ENCODE results near the gene SFI1. TPM values are rescaled to one million over a fixed set of nuclear protein-coding genes. Genes with fewer than 3 reads are reported as not detected.
A peak's percentile ranks its signal among the peaks of the same experiment; 100 is the strongest.

The SFI1 gene
- total RNA-seq, 2 donors from 2014 or later = 42.0 to 52.6 TPM

DNA sequence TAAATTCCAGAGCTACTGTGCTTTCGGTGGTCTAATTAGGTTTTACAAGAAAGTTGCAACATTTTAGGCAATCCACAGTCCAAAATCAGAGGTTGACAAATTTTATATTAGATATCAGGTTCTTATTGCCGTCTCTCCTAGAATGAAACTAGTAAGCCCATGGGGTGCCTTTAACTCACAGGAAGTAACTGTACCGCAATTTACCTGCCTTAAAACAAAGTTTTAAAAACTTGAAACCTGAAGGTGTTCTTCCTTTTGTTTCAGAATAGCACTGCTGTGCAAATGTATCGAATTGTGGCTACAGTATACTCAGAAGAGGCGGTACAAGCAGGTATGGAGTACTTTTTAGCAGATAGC, 88.4 kb downstream of the SFI1 start:
- no peak overlapping the region for H3K9ac ChIP-seq (ENCODE audit: extremely low read depth, low read length, poor library complexity, severe bottlenecking)
- H3K4me1 Mint-ChIP-seq = peaks cover 4% of the 10 kb centered on the region
- H3K4me1 ChIP-seq (ENCODE audit: control insufficient read depth, insufficient read depth, low read length) = no peaks in the 10 kb centered on the region
- H3K36me3 Mint-ChIP-seq (ENCODE audit: low read depth) = peaks cover 27% of the 10 kb centered on the region
- no peak overlapping the region for H3K27ac Mint-ChIP-seq
- TF ChIP-seq, protein P1, sequence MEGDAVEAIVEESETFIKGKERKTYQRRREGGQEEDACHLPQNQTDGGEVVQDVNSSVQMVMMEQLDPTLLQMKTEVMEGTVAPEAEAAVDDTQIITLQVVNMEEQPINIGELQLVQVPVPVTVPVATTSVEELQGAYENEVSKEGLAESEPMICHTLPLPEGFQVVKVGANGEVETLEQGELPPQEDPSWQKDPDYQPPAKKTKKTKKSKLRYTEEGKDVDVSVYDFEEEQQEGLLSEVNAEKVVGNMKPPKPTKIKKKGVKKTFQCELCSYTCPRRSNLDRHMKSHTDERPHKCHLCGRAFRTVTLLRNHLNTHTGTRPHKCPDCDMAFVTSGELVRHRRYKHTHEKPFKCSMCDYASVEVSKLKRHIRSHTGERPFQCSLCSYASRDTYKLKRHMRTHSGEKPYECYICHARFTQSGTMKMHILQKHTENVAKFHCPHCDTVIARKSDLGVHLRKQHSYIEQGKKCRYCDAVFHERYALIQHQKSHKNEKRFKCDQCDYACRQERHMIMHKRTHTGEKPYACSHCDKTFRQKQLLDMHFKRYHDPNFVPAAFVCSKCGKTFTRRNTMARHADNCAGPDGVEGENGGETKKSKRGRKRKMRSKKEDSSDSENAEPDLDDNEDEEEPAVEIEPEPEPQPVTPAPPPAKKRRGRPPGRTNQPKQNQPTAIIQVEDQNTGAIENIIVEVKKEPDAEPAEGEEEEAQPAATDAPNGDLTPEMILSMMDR (conservative IDR thresholded peaks at IDR 0.05) = no peak
- no peak overlapping the region for H3K4me3 Mint-ChIP-seq
- no peaks in the 10 kb centered on the region for H3K9me3 ChIP-seq (ENCODE audit: control insufficient read depth, low read length)
- H3K4me3 ChIP-seq (ENCODE audit: low read length) = no peak overlapping the region
- H3K36me3 ChIP-seq (ENCODE audit: control insufficient read depth, insufficient read depth, low read length) = peaks cover 6% of the 10 kb centered on the region
- H3K27ac ChIP-seq (ENCODE audit: low read depth, low read length) = no peak overlapping the region
- H3K27me3 ChIP-seq (ENCODE audit: control insufficient read depth, insufficient read depth, low read length, poor library complexity, severe bottlenecking) = no peaks in the 10 kb centered on the region
- no peaks in the 10 kb centered on the region for H3K9me3 Mint-ChIP-seq
- no peak for DNase-seq
- no peaks in the 10 kb centered on the region for H3K27me3 Mint-ChIP-seq (ENCODE audit: insufficient read depth)
- WGBS, 2 experiments (ENCODE audit: insufficient coverage in 1 of 2, insufficient read length in 1 of 2) = 93 to 100% methylated on average over 4 to 5 of the region's 5 CpGs

DNA sequence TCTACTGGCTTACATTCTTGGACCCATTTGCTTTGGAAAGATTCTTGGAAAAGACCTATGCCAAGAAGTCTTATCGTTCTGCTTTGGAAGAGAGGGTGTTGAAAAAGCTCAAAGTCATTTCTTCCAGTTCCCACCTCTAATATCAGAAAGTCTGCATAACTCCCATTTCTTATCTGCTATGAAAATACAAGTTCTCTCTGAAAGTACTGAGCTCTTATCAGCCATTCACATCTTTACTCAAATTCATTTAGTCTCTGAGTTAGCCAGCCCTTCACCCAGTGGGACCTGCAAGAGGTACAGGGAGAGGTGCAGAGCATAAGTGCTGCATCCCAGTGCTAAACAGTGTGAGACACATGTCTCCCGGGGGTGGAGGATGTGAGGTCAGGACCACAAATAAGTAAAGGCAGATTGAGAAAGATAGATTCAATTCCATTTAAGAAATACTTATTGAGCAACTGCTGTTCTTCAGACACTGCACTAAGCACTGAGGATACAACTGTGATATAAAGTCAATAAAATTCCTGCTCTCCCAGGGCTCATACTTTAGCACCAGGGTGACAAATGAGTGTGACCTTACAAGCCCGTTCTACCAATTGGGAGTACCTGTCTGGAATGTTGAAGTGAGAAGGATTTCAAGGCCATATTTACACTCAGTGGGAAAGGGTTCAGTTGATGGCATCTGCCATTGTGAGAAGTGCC, 89.0 kb downstream of the SFI1 start:
- H3K36me3 Mint-ChIP-seq (ENCODE audit: low read depth) = peaks cover 27% of the 10 kb centered on the region
- Histone ChIP-seq H3K27me3 (ENCODE audit: control insufficient read depth, insufficient read depth, low read length, poor library complexity, severe bottlenecking) (no peaks in the 10 kb centered on the region), H3K9ac (ENCODE audit: extremely low read depth, low read length, poor library complexity, severe bottlenecking) (no peak overlapping the region), H3K4me1 (ENCODE audit: control insufficient read depth, insufficient read depth, low read length) (no peaks in the 10 kb centered on the region), H3K9me3 (ENCODE audit: control insufficient read depth, low read length) (no peaks in the 10 kb centered on the region), H3K27ac (ENCODE audit: low read depth, low read length) (no peak overlapping the region), H3K4me3 (ENCODE audit: low read length) (no peak overlapping the region), H3K36me3 (ENCODE audit: control insufficient read depth, insufficient read depth, low read length) (peaks cover 6% of the 10 kb centered on the region)
- no peak for DNase-seq
- no peak overlapping the region for H3K4me3 Mint-ChIP-seq
- H3K4me1 Mint-ChIP-seq = no peaks in the 10 kb centered on the region
- 81 to 94% methylated on average over 3 of the region's 3 CpGs for WGBS, 2 experiments (ENCODE audit: insufficient coverage in 1 of 2, insufficient read length in 1 of 2)
- H3K27ac Mint-ChIP-seq = peak overlapping the region; percentile 4
- TF ChIP-seq, protein P1 (conservative IDR thresholded peaks at IDR 0.05) = no peak
- H3K9me3 Mint-ChIP-seq = no peaks in the 10 kb centered on the region
- H3K27me3 Mint-ChIP-seq (ENCODE audit: insufficient read depth) = no peaks in the 10 kb centered on the region

DNA sequence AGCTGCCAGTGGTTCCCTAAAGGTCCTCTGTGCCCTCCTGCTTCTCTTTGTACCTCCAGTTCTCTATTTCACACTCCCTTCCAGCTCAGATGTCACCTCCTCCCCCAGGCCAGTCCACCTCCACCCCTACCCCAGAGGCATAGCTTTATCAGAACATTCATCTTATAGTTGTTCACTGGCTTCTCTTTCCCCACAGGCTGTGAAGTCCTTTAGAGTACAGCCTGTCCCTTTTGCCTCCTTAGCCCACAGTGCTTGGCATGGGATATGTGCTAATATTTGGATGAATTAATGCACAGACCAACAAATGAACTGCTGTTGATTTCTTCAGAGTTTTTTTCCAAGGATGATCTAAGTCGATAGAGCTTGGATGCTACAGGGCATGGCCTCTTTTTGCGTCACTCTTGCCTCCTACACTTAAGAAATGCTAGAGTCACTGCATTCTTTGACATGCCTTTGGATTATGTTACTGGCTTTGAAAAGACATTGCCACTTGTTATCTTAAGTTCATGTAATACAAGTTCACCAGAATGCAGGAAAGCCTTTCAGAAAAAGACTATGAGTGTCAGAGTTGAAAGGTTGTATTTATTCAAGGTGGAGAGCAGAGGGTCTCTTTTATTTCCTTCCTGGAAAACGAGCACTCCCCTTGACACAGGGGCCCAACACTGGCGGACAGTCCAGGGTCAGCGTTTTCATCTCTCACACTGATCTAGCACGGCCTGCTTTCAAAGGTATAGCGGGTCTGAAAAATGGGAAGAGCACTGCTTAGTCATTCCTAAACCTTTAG, 90.0 kb downstream of the SFI1 start:
- H3K36me3 ChIP-seq (ENCODE audit: control insufficient read depth, insufficient read depth, low read length) = peaks cover 6% of the 10 kb centered on the region
- H3K27me3 ChIP-seq (ENCODE audit: control insufficient read depth, insufficient read depth, low read length, poor library complexity, severe bottlenecking) = no peaks in the 10 kb centered on the region
- whole genome bisulfite sequencing, 2 experiments (ENCODE audit: insufficient coverage in 1 of 2, insufficient read length in 1 of 2) = 91 to 94% methylated on average over 6 to 7 of the region's 7 CpGs
- H3K4me1 ChIP-seq (ENCODE audit: control insufficient read depth, insufficient read depth, low read length) = no peaks in the 10 kb centered on the region
- Mint-ChIP-seq H3K27me3 (ENCODE audit: insufficient read depth) (no peaks in the 10 kb centered on the region), H3K4me1 (no peaks in the 10 kb centered on the region), H3K36me3 (ENCODE audit: low read depth) (peaks cover 32% of the 10 kb centered on the region), H3K4me3 (no peak overlapping the region), H3K9me3 (peaks cover 4% of the 10 kb centered on the region), H3K27ac (peak overlapping the region; percentile 4)
- TF ChIP-seq, protein P1 (conservative IDR thresholded peaks at IDR 0.05) = no peak
- no peak overlapping the region for H3K4me3 ChIP-seq (ENCODE audit: low read length)
- no peaks in the 10 kb centered on the region for H3K9me3 ChIP-seq (ENCODE audit: control insufficient read depth, low read length)
- H3K9ac ChIP-seq (ENCODE audit: extremely low read depth, low read length, poor library complexity, severe bottlenecking) = no peak overlapping the region
- H3K27ac ChIP-seq (ENCODE audit: low read depth, low read length) = no peak overlapping the region
- no peak for DNase-seq
